Aorta (tissue), 5 donors: ENCODE data around the gene PCDHA7. TPM values are rescaled to one million over a fixed set of nuclear protein-coding genes. Genes with fewer than 3 reads are reported as not detected.

Experiments used
- ATAC-seq: fragments of 200-7000 bp; cut with Tn5 transposase; one replicate; pipeline ENCODE4 v1.9.1; 2022; ENCODE audit warnings: moderate library complexity; ENCODE audit not compliant: low FRiP score
- DNase-seq, 2 donors: peaks; one replicate each; pipeline ENCODE4 v3.0.0-alpha.2; 2020
- H3K27ac ChIP-seq, 2 donors: one replicate each; pipeline ENCODE4 v1.5.1; 2013; ENCODE audit warnings: low read length in 2 of 2, mild to moderate bottlenecking in 2 of 2, moderate library complexity in 2 of 2, control low read depth in 1 of 2, inconsistent platforms in 1 of 2, low read depth in 1 of 2
- H3K27me3 ChIP-seq, 2 donors: one replicate each; pipeline ENCODE4 v1.6.1; 2013; ENCODE audit warnings: control low read depth in 1 of 2, low read length in 1 of 2, mild to moderate bottlenecking in 1 of 2, moderate library complexity in 1 of 2; ENCODE audit not compliant: insufficient read depth in 2 of 2, control insufficient read depth in 1 of 2
- H3K36me3 ChIP-seq, 2 donors: one replicate each; pipeline ENCODE4 v1.6.1; 2013; ENCODE audit warnings: control low read depth in 1 of 2, low read length in 1 of 2, mild to moderate bottlenecking in 1 of 2; ENCODE audit not compliant: insufficient read depth in 2 of 2, control insufficient read depth in 1 of 2
- H3K4me1 ChIP-seq, 2 donors: one replicate each; pipeline ENCODE4 v1.6.1; 2013; ENCODE audit warnings: low read length in 2 of 2, control low read depth in 1 of 2, mild to moderate bottlenecking in 1 of 2, moderate library complexity in 1 of 2; ENCODE audit not compliant: insufficient read depth in 2 of 2, control insufficient read depth in 1 of 2
- H3K4me3 ChIP-seq, 2 donors: one replicate each; pipeline ENCODE4 v1.5.1; 2013; ENCODE audit warnings: low read length in 2 of 2, control low read depth in 1 of 2, mild to moderate bottlenecking in 1 of 2
- H3K9me3 ChIP-seq: one replicate; pipeline ENCODE4 v1.6.1; 2013; ENCODE audit warnings: mild to moderate bottlenecking, low read length; ENCODE audit not compliant: control insufficient read depth
- WGBS, 2 donors: extraction: QIAGEN DNeasy Blood & Tissue Kit; methylation state at CpG; one replicate each; pipeline ENCODE4 v1.1.7; 2013; 5-methylcytosine and 5-hydroxymethylcytosine counted together
- intact Hi-C, 2 donors: fragments of 100-400 bp; cut with DNase I; formaldehyde crosslinking; loops; one replicate each; pipeline versions ENCODE4 v1.14.2 to v1.15.0; 2022
- polyA plus RNA-seq, 2 donors: library from polyadenylated mRNA; stranded (reverse); fragments of 200-250 nt; gene quantifications; one replicate each; pipeline ENCODE4 v1.2.3, GENCODE V29; 2013
- total RNA-seq, 2 donors: library from RNA; stranded (reverse); fragmentation: NEBNext Ultra II Directional; extraction: Animal tissue kit (Norgen Biotek cat#: 25700); gene quantifications; one replicate each; pipeline ENCODE4 v1.2.1, GENCODE V29; 2021
- donor health status: healthy with polysubstance abuse.
- donor health status: Bipolar disorder and iron deficiency.
- donor health status: DM: no; HTN: no; CAD: no.
- donor health status: DM: no; HTN: no; CAD: no.
- donor health status: DM: yes; HTN: yes; CAD: no.

Gene PCDHA7
- total and polyA plus RNA-seq, 4 donors: 0.13 to 0.57 (median 0.32) TPM; not detected in 1

- H3K27ac ChIP-seq: no peak overlapping the region
- ATAC-seq (no peak), DNase-seq (no peak)
- no peaks in the 10 kb centered on the region for H3K4me1 ChIP-seq
- H3K36me3 ChIP-seq: no peaks in the 10 kb centered on the region
- H3K27me3 ChIP-seq: no peaks in the 10 kb centered on the region
- intact Hi-C loops: no loop called here
- H3K4me3 ChIP-seq: no peak overlapping the region
- H3K9me3 ChIP-seq: peaks cover 21% of the 10 kb centered on the region
- 25 to 34% methylated on average over 78 to 79 of the region's 79 CpGs for WGBS, 2 donors
Measured at GRCh38 chr5:140883927-140884697, 50.0 kb downstream of the PCDHA7 start.

Other genes starting within 250 kb of the PCDHA7 start
- gene CD14, start 201.1 kb upstream of the PCDHA7 start, total RNA-seq: 100 to 1,000 TPM; 104 to 205 TPM
- 100 to 1,000 TPM in 1 of 2 donors, 10 to 100 TPM in 1; 34.9 to 115 TPM for gene CD14, start 201.1 kb upstream of the PCDHA7 start, polyA plus RNA-seq
- 10 to 100 TPM in 1 of 2 donors, 1 to 10 TPM in 1; 8.6 to 11.9 TPM for gene TMCO6, start 194.8 kb upstream of the PCDHA7 start, total RNA-seq
- gene TMCO6, start 194.8 kb upstream of the PCDHA7 start, polyA plus RNA-seq: 1 to 10 TPM; 2.9 to 9.4 TPM
- gene NDUFA2, start 186.6 kb upstream of the PCDHA7 start, total RNA-seq: 10 to 100 TPM; 32.1 to 35.0 TPM
- gene NDUFA2, start 186.6 kb upstream of the PCDHA7 start, polyA plus RNA-seq: 100 to 1,000 TPM; 114 to 198 TPM
- 10 to 100 TPM; 78.4 to 79.1 TPM for gene IK, start 186.4 kb upstream of the PCDHA7 start, total RNA-seq
- 100 to 1,000 TPM in 1 of 2 donors, 10 to 100 TPM in 1; 90.3 to 104 TPM for gene IK, start 186.4 kb upstream of the PCDHA7 start, polyA plus RNA-seq
- 10 to 100 TPM; 18.5 to 21.3 TPM for gene WDR55, start 169.4 kb upstream of the PCDHA7 start, total RNA-seq
- 10 to 100 TPM in 1 of 2 donors, 1 to 10 TPM in 1; 9.5 to 22.0 TPM for gene WDR55, start 169.4 kb upstream of the PCDHA7 start, polyA plus RNA-seq
- gene DND1, start 160.7 kb upstream of the PCDHA7 start, total RNA-seq: 1 to 10 TPM in 1 of 2 donors, under 1 TPM in 1; 0.84 to 1.3 TPM
- gene DND1, start 160.7 kb upstream of the PCDHA7 start, polyA plus RNA-seq: 1 to 10 TPM in 1 of 2 donors, not detected in 1; 2.1 TPM
- gene HARS1, start 142.9 kb upstream of the PCDHA7 start, total RNA-seq: 10 to 100 TPM; 48.6 to 49.3 TPM
- gene HARS1, start 142.9 kb upstream of the PCDHA7 start, polyA plus RNA-seq: 10 to 100 TPM; 35.1 to 74.6 TPM
- gene HARS2, start 142.8 kb upstream of the PCDHA7 start, total RNA-seq: 10 to 100 TPM; 21.3 to 33.0 TPM
- gene HARS2, start 142.8 kb upstream of the PCDHA7 start, polyA plus RNA-seq: 10 to 100 TPM; 14.4 to 27.6 TPM
- 10 to 100 TPM; 39.0 to 41.4 TPM for gene ZMAT2, start 133.8 kb upstream of the PCDHA7 start, total RNA-seq
- 100 to 1,000 TPM in 1 of 2 donors, 10 to 100 TPM in 1; 70.6 to 143 TPM for gene ZMAT2, start 133.8 kb upstream of the PCDHA7 start, polyA plus RNA-seq
- not detected for gene PCDHA1, start 48.1 kb upstream of the PCDHA7 start, total RNA-seq
- gene PCDHA1, start 48.1 kb upstream of the PCDHA7 start, polyA plus RNA-seq: not detected
- under 1 TPM; 0.13 to 0.24 TPM for gene PCDHA2, start 39.4 kb upstream of the PCDHA7 start, total RNA-seq
- gene PCDHA2, start 39.4 kb upstream of the PCDHA7 start, polyA plus RNA-seq: not detected
- under 1 TPM; 0.33 to 0.36 TPM for gene PCDHA3, start 33.2 kb upstream of the PCDHA7 start, total RNA-seq
- under 1 TPM; 0.25 to 0.38 TPM for gene PCDHA3, start 33.2 kb upstream of the PCDHA7 start, polyA plus RNA-seq
- gene PCDHA4, start 27.2 kb upstream of the PCDHA7 start, total RNA-seq: under 1 TPM; 0.78 to 0.90 TPM
- under 1 TPM in 1 of 2 donors, not detected in 1; 0.05 TPM for gene PCDHA4, start 27.2 kb upstream of the PCDHA7 start, polyA plus RNA-seq
- gene PCDHA5, start 12.7 kb upstream of the PCDHA7 start, total RNA-seq: under 1 TPM; 0.24 to 0.26 TPM
- under 1 TPM in 1 of 2 donors, not detected in 1; 0.08 TPM for gene PCDHA5, start 12.7 kb upstream of the PCDHA7 start, polyA plus RNA-seq
- gene PCDHA6, start 6.3 kb upstream of the PCDHA7 start, total RNA-seq: under 1 TPM; 0.36 to 0.45 TPM
- gene PCDHA6, start 6.3 kb upstream of the PCDHA7 start, polyA plus RNA-seq: under 1 TPM in 1 of 2 donors, not detected in 1; 0.64 TPM
- gene PCDHA8, start 6.9 kb downstream of the PCDHA7 start, total RNA-seq: under 1 TPM; 0.16 to 0.36 TPM
- gene PCDHA8, start 6.9 kb downstream of the PCDHA7 start, polyA plus RNA-seq: not detected
- gene PCDHA9, start 14.1 kb downstream of the PCDHA7 start, total RNA-seq: under 1 TPM; 0.13 to 0.36 TPM
- not detected for gene PCDHA9, start 14.1 kb downstream of the PCDHA7 start, polyA plus RNA-seq
- under 1 TPM; 0.65 to 0.69 TPM for gene PCDHA10, start 21.6 kb downstream of the PCDHA7 start, total RNA-seq
- under 1 TPM in 1 of 2 donors, not detected in 1; 0.03 TPM for gene PCDHA10, start 21.6 kb downstream of the PCDHA7 start, polyA plus RNA-seq
- gene PCDHA11, start 34.7 kb downstream of the PCDHA7 start, total RNA-seq: under 1 TPM; 0.19 to 0.27 TPM
- not detected for gene PCDHA11, start 34.7 kb downstream of the PCDHA7 start, polyA plus RNA-seq
- under 1 TPM in 1 of 2 donors, not detected in 1; 0.57 TPM for gene PCDHA12, start 41.0 kb downstream of the PCDHA7 start, total RNA-seq
- gene PCDHA12, start 41.0 kb downstream of the PCDHA7 start, polyA plus RNA-seq: under 1 TPM in 1 of 2 donors, not detected in 1; 0.05 TPM
- under 1 TPM; 0.15 to 0.16 TPM for gene PCDHA13, start 47.9 kb downstream of the PCDHA7 start, total RNA-seq
- gene PCDHA13, start 47.9 kb downstream of the PCDHA7 start, polyA plus RNA-seq: not detected
- under 1 TPM; 0.15 to 0.36 TPM for gene PCDHAC1, start 92.0 kb downstream of the PCDHA7 start, total RNA-seq
- not detected for gene PCDHAC1, start 92.0 kb downstream of the PCDHA7 start, polyA plus RNA-seq
- gene PCDHAC2, start 132.2 kb downstream of the PCDHA7 start, total RNA-seq: 1 to 10 TPM; 1.4 to 1.9 TPM
- gene PCDHAC2, start 132.2 kb downstream of the PCDHA7 start, polyA plus RNA-seq: under 1 TPM; 0.25 to 0.49 TPM
- gene PCDHB1, start 217.1 kb downstream of the PCDHA7 start, total RNA-seq: not detected
- gene PCDHB1, start 217.1 kb downstream of the PCDHA7 start, polyA plus RNA-seq: not detected